T47D (cell line): Measurements from ENCODE around the gene RINL.

ENCODE experiments used
- DNase-seq, 2 experiments: peaks; one replicate each; pipeline versions ENCODE4 v3.0.0 to v3.0.0-alpha.2; 2011 to 2012; ENCODE audit warnings: low read depth in 1 of 2, low spot score in 1 of 2
- JUND ChIP-seq: IDR thresholded peaks from 2 replicates; pipeline ENCODE4 v1.6.1; 2012; ENCODE audit warnings: low read depth
- in situ Hi-C: cut with HindIII; loops from 2 replicates; pipeline ENCODE4 v1.10.0; 2016; ENCODE audit warnings: low sequenced_read_pairs, low pct_unique_long_range_greater_than_20kb

RINL gene

GRCh38 chr19:38849147-38849859 lies 28.8 kb downstream of the RINL start:
- peak; percentile 77 to 92 for DNase-seq
- in situ Hi-C loops: no loop called here
- TF ChIP-seq JUND: no peak

DNA sequence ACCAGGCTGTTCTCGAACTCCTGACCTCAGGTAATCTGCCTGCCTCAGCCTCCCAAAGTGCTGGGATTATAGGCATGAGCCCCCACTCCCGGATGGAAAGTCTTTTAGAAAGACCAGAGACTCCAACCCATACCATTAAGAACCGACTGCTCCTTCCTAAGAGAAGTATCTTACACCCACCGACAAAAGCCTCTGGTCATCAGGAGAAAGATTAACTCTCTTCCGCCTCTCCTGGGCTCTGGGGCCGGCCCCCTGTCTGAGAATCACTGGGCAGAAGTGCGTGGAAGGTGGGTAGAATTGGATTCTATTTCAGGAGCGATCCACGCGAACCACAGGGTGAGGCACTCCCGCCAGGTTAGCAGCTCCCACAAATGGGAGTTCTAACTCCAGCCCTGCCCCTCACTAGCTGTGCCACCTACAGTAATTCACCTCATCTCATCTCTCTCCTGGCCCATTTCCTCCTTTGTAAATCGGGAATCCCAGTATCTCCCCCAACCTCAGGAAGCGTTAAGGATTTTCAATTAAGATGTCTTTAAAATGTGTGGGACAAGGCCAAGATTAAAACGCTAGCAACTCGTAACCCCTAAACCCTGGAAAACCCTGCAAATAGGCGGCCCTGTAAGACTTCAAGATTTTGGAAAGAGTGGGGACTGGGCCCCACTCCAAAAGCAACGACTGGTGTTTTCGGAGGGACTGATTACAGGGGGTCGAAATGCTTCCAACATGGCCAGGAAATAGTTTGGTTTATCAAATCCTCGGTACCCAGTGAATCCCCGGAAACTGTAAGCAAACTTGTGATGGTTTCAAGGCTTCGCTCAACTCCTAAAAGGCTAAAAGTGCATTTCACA lies 29.6 kb downstream of the RINL start:
- DNase-seq: no peak
- in situ Hi-C loops: no loop called here
- no peak for TF ChIP-seq JUND

DNA sequence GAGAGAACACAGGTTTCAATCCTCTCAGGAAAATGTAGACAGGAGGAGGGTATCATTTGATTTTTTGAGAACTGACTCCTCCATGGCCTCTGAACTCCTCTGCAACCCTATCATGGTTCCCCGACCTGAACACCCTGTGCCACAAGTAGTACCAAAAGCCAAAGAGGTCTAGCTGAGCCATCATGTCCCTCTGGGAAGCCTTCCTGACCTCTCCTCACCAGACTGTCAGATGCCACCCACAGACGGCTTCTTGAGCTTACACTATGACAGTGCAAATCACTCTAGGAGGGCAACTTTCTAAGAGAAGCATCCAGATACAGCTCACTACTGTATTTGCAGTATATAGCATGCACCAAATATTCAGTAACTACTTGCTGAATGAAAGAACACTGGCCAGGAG lies 32.0 kb downstream of the RINL start:
- no peak for DNase-seq
- no peak for TF ChIP-seq JUND
- in situ Hi-C loops: no loop called here

GRCh38 chr19:38845374-38846024 lies 32.6 kb downstream of the RINL start:
- DNase-seq: no peak
- in situ Hi-C loops: no loop called here
- TF ChIP-seq JUND: no peak

- in situ Hi-C loops: no loop called here
- no peak for DNase-seq
- TF ChIP-seq JUND: no peak
Observed at GRCh38 chr19:38844093-38844686, 33.9 kb downstream of the RINL start.

DNA sequence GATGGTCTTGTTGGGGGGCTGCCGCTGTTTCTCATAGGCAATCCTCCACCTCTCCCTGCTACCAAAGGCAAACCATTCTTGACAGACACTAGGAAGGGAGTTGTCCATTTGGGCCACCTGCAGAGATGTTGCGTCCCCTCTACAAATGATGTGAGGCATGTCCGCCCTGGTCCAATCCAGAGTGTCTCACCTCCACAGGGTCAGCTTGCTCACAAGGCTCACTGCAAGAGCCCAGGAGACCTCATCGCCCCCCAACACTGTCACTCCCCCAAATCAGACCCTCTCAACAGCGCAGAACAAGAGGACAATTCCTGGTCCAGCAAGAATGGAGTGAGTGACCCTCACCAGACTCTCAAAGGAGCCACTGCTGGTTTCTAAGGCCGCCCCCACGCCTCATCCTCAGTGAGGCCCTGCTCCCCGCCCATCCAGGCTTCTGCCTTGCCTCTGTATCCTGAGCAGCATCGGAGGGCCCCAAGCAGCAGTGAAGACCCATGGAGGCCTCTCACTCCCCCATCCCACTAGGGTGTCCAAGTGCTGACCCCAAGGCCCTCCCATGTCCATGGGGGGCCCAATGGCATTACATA lies 34.8 kb downstream of the RINL start:
- TF ChIP-seq JUND: no peak
- no peak for DNase-seq
- in situ Hi-C loops: no loop called here

DNA sequence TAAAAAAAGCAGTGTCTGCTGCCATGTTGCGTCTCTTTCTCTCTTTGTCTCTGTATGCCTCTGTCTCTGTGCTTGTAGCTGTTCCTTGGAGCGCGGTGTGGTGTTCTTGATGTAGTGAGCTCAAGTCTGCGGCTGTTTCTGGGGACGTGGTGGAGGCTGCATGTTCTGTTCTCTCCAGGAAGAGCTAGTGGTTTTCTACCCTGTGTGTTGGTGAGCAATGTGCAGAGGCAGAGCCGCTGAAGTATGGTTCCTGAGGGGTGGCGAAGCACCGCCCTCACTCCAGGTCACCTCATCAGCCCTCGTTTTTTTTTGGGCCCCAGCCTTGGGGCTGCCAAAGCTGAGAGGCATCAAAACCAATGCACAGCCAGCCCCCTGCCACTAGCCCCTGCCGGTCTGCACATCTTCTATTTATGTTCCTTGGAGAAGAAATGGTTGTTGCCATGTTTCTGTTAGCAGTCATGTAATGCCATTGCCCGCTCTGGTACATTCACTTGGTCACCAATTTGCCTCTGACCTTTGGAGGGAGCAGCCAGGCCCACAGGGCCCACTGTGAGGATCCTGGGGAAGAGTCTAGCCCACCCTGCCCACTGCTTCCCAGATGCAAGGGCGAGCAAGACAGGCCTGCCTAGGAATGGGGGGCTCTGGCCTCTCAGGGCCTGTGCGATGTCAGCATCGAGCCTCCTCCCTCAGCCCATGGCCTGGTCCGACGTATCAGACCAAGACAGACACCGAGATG lies 35.5 kb downstream of the RINL start:
- no peak for TF ChIP-seq JUND
- in situ Hi-C loops: no loop called here

DNA sequence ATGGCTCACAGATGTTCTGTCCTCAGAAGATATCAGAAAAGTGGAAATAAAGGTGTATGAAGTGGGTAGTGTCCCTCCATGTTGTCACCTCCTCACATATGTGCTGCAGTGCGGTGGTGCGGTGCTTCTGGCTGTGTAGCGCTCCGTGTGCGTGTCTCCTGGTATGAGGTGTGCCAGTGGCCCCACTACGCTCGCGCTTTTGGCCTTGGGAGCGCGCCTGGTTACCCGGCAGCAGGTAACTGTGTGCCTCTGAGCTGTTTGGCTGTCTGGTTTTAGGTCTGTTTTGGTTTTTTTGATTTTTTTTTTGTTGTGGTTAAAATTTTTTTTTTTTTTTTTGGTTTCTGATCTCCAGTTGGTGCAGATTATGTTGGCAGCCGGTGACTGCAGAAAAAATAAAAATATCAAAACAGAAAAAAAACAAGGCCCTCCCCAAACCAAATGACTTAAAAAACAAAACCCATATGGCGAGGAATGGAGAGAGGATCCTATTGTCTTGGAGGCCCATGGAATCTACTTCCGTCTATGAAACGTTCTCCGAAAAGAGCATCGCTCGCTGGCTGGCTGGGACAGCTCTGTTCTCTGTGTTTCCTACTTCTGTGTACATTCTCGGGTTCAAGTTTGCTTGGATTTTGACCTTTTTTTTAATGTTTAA lies 36.2 kb downstream of the RINL start:
- DNase-seq: no peak
- in situ Hi-C loops: no loop called here
- TF ChIP-seq JUND: no peak

More for the DNA sequence above, 35.5 kb downstream of the RINL start:
- DNase-seq: no peak

GRCh38 chr19:38841180-38841766 lies 36.8 kb downstream of the RINL start:
- TF ChIP-seq JUND: no peak
- DNase-seq: no peak
- in situ Hi-C loops: no loop called here

DNA sequence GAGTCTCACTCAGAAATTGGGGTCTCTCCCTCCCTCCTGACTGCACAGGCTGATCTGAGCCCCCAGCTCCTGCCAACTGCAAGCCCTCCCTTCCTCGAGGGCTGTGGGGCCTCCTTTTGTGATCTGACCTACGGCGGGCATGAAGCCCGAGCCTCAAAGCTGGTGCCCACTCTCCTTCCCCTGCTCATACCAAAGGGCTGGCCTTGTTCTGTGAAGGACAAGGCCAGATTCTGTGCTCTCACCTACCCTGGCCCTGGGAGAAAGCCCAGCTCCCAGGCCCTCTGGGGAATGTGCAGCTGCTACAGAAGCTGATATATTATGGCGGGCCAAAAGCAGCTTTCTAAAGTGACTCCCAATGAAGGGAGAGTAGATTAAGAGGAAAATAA lies 37.5 kb downstream of the RINL start:
- in situ Hi-C loops: no loop called here
- no peak for DNase-seq
- no peak for TF ChIP-seq JUND
